ENCODE data around the gene SLC15A2.
"Not testable (repeated sequence)": the region's sequence is repeated elsewhere in the genome, so short reads cannot be mapped to it uniquely, and the experiment has no call there.

The SLC15A2 gene

GRCh38 chr3:121894301-121894990, at the start of gene SLC15A2:
SLC15A2 (plus strand) TSS chr3:121894401; CDS start chr3:121894477, 76 bp downstream.
- no peak for DNase-seq

GRCh38 chr3:121844892-121845291, 49.3 kb upstream of the SLC15A2 start:
- DNase-seq, result no peak

GRCh38 chr3:121852256-121852655, 41.9 kb upstream of the SLC15A2 start:
- DNase-seq, result no peak

- DNase-seq, result no peak
Measured at GRCh38 chr3:121855555-121855954, 38.6 kb upstream of the SLC15A2 start.

GRCh38 chr3:121857778-121858177, 36.4 kb upstream of the SLC15A2 start:
- DNase-seq, result not testable (repeated sequence)

- not testable (repeated sequence) for DNase-seq
Measured at GRCh38 chr3:121863247-121863646, 31.0 kb upstream of the SLC15A2 start.

GRCh38 chr3:121863801-121864200, 30.4 kb upstream of the SLC15A2 start:
- no peak for DNase-seq

GRCh38 chr3:121869736-121870135, 24.5 kb upstream of the SLC15A2 start:
- DNase-seq, result no peak

- DNase-seq, result no peak
Measured at GRCh38 chr3:121870717-121871116, 23.5 kb upstream of the SLC15A2 start.

GRCh38 chr3:121871430-121871829, 22.8 kb upstream of the SLC15A2 start:
- no peak for DNase-seq

- no peak for DNase-seq
Measured at GRCh38 chr3:121878411-121878810, 15.8 kb upstream of the SLC15A2 start.

GRCh38 chr3:121883507-121883906, 10.7 kb upstream of the SLC15A2 start:
- DNase-seq, result no peak

- DNase-seq, result no peak
Measured at GRCh38 chr3:121885386-121885785, 8.8 kb upstream of the SLC15A2 start.

- DNase-seq, result no peak
Measured at GRCh38 chr3:121895121-121895520, 920 bp downstream of the SLC15A2 start.

GRCh38 chr3:121895736-121896135, 1.5 kb downstream of the SLC15A2 start:
- no peak for DNase-seq

- DNase-seq, result no peak
Measured at GRCh38 chr3:121896823-121897222, 2.6 kb downstream of the SLC15A2 start.

GRCh38 chr3:121897296-121897695, 3.1 kb downstream of the SLC15A2 start:
- DNase-seq, result no peak

- DNase-seq, result no peak
Measured at GRCh38 chr3:121913305-121913990, 19.2 kb downstream of the SLC15A2 start.

GRCh38 chr3:121914081-121914998, 20.1 kb downstream of the SLC15A2 start:
- no peak for DNase-seq

- no peak for DNase-seq
Measured at GRCh38 chr3:121916189-121916588, 22.0 kb downstream of the SLC15A2 start.

- peak; percentile 36 for DNase-seq
Measured at GRCh38 chr3:121918779-121919483, 24.7 kb downstream of the SLC15A2 start.

- DNase-seq, result no peak
Measured at GRCh38 chr3:121924734-121925133, 30.5 kb downstream of the SLC15A2 start.

- DNase-seq, result no peak
Measured at GRCh38 chr3:121926380-121926779, 32.2 kb downstream of the SLC15A2 start.

All from NCI-H524 treated with DMSO at 0.1 percent for 48 hours (cell line).